WTC11 (cell line): ENCODE measurements around the gene PARL. TPM values are rescaled to one million over a fixed set of nuclear protein-coding genes. Genes with fewer than 3 reads are reported as not detected.

Source experiments
- ATAC-seq: fragments of 200-7000 bp; cut with Tn5 transposase; 2 replicates; pipeline ENCODE4 v1.10.0; 2021; ENCODE audit warnings: mild to moderate bottlenecking, moderate library complexity
- CTCF ChIA-PET: fragments of 300-600 bp; sonication (Branson Sonifier 250); formaldehyde crosslinking; loops from one replicate; lab custom pipeline; 2021; ENCODE audit warnings: antibody characterized with exemption; lab: Charles Lee
- POLR2A ChIA-PET: fragments of 350-600 bp; sonication (Branson Sonifier 250); formaldehyde crosslinking; loops from one replicate; lab custom pipeline; 2021; ENCODE audit warnings: antibody characterized with exemption; lab: Charles Lee
- DNase-seq: peaks from one replicate; pipeline ENCODE4 v3.0.0; 2021; ENCODE audit warnings: low spot score
- H3K27ac Mint-ChIP-seq: 2 replicates; pipeline ENCODE4 v1.8.0; 2021; ENCODE audit warnings: mixed read lengths
- H3K27me3 Mint-ChIP-seq: 2 replicates; pipeline ENCODE4 v1.8.0; 2021; ENCODE audit warnings: low read depth, mild to moderate bottlenecking, moderate library complexity, mixed read lengths
- H3K36me3 Mint-ChIP-seq: 2 replicates; pipeline ENCODE4 v1.8.0; 2021; ENCODE audit warnings: mixed read lengths
- H3K4me1 Mint-ChIP-seq: 2 replicates; pipeline ENCODE4 v1.8.0; 2022; ENCODE audit warnings: mixed read lengths
- H3K4me3 Mint-ChIP-seq: 2 replicates; pipeline ENCODE4 v1.8.0; 2021; ENCODE audit warnings: mild to moderate bottlenecking, moderate library complexity, mixed read lengths
- H3K9me3 Mint-ChIP-seq: 2 replicates; pipeline ENCODE4 v1.8.0; 2021; ENCODE audit warnings: mixed read lengths
- ARID4B ChIP-seq: sonication (generic); formaldehyde crosslinking; IDR thresholded peaks from 2 replicates; pipeline ENCODE4 v1.8.0; 2023; ENCODE audit warnings: missing genetic modification reagents, mild to moderate bottlenecking, borderline replicate concordance
- ATF1 ChIP-seq: sonication (generic); formaldehyde crosslinking; IDR thresholded peaks from 2 replicates; pipeline ENCODE4 v1.8.1; 2023; ENCODE audit warnings: mild to moderate bottlenecking, moderate library complexity, missing genetic modification reagents
- ATF2 ChIP-seq: sonication (generic); formaldehyde crosslinking; IDR thresholded peaks from 2 replicates; pipeline ENCODE4 v1.8.1; 2022; ENCODE audit warnings: low read depth, missing genetic modification reagents, borderline replicate concordance
- E2F1 ChIP-seq: sonication (generic); formaldehyde crosslinking; IDR thresholded peaks from 2 replicates; pipeline ENCODE4 v1.8.0; 2022; ENCODE audit warnings: mild to moderate bottlenecking, missing genetic modification reagents
- E2F4 ChIP-seq: sonication (generic); formaldehyde crosslinking; IDR thresholded peaks from 2 replicates; pipeline ENCODE4 v1.8.1; 2022; ENCODE audit warnings: low read depth, mild to moderate bottlenecking, moderate library complexity, missing genetic modification reagents, borderline replicate concordance
- ELF4 ChIP-seq: sonication (generic); formaldehyde crosslinking; IDR thresholded peaks from 2 replicates; pipeline ENCODE4 v1.8.1; 2022; ENCODE audit warnings: low read depth, mild to moderate bottlenecking, moderate library complexity, missing genetic modification reagents
- EMX1 ChIP-seq: fragments of 250-450 bp; sonication (Bioruptor Pico); IDR thresholded peaks from 2 replicates; pipeline ENCODE4 v1.8.0; 2021; ENCODE audit warnings: mild to moderate bottlenecking
- FOXJ3 ChIP-seq: sonication (generic); formaldehyde crosslinking; IDR thresholded peaks from 2 replicates; pipeline ENCODE4 v1.9.0; 2021; ENCODE audit warnings: missing genetic modification reagents, mild to moderate bottlenecking, borderline replicate concordance
- FOXK1 ChIP-seq: sonication (generic); formaldehyde crosslinking; IDR thresholded peaks from 2 replicates; pipeline ENCODE4 v1.8.0; 2022; ENCODE audit warnings: mild to moderate bottlenecking, moderate library complexity, missing genetic modification reagents
- JAZF1 ChIP-seq: fragments of 250-450 bp; sonication (Bioruptor Pico); IDR thresholded peaks from 2 replicates; pipeline ENCODE4 v1.9.0; 2021; ENCODE audit warnings: moderate library complexity, mild to moderate bottlenecking, inconsistent platforms
- OVOL2 ChIP-seq: fragments of 250-450 bp; sonication (Bioruptor Pico); IDR thresholded peaks from 2 replicates; pipeline ENCODE4 v1.9.0; 2021; ENCODE audit warnings: mild to moderate bottlenecking, borderline replicate concordance
- STAT6 ChIP-seq: sonication (generic); formaldehyde crosslinking; conservative IDR thresholded peaks from 2 replicates; pipeline ENCODE4 v1.8.1; 2023; ENCODE audit warnings: mild to moderate bottlenecking, low read depth, missing genetic modification reagents, moderate library complexity
- TP53 ChIP-seq: sonication (generic); formaldehyde crosslinking; IDR thresholded peaks from 2 replicates; pipeline ENCODE4 v1.8.1; 2023; ENCODE audit warnings: mild to moderate bottlenecking, missing genetic modification reagents
- ZBTB21 ChIP-seq: sonication (generic); formaldehyde crosslinking; IDR thresholded peaks from 2 replicates; pipeline ENCODE4 v1.8.1; 2023; ENCODE audit warnings: mild to moderate bottlenecking, missing genetic modification reagents, borderline replicate concordance
- ZNF219 ChIP-seq: sonication (generic); formaldehyde crosslinking; IDR thresholded peaks from 2 replicates; pipeline ENCODE4 v1.8.0; 2023; ENCODE audit warnings: missing genetic modification reagents, mild to moderate bottlenecking, borderline replicate concordance
- ZNF281 ChIP-seq: sonication (generic); formaldehyde crosslinking; IDR thresholded peaks from 2 replicates; pipeline ENCODE4 v1.8.0; 2023; ENCODE audit warnings: mild to moderate bottlenecking, missing genetic modification reagents
- ZNF423 ChIP-seq: fragments of 250-450 bp; sonication (Bioruptor Pico); IDR thresholded peaks from 2 replicates; pipeline ENCODE4 v2.1.2; 2022; ENCODE audit warnings: mild to moderate bottlenecking, moderate library complexity
- ZNF671 ChIP-seq: fragments of 250-450 bp; sonication (Bioruptor Pico); IDR thresholded peaks from 2 replicates; pipeline ENCODE4 v1.8.0; 2021; ENCODE audit warnings: mild to moderate bottlenecking
- total RNA-seq: library from RNA; stranded (reverse); gene quantifications from 3 replicates; pipeline ENCODE4 v1.2.3, GENCODE V29; 2021

PARL gene
- total RNA-seq, 1 experiment from 2014 or later = 93.5 TPM

- no peak for TF ChIP-seq ATF2 (CRISPR knock-in tag)
- TF ChIP-seq ELF4 (CRISPR knock-in tag) = no peak
- TF ChIP-seq E2F4 = no peak
- no peak for TF ChIP-seq ZNF281 (CRISPR knock-in tag)
- TF ChIP-seq FOXJ3 (CRISPR knock-in tag) = no peak
- TF ChIP-seq ZNF671 (CRISPR knock-in tag) = no peak
- TF ChIP-seq STAT6 (CRISPR knock-in tag) = no peak
- no peak for TF ChIP-seq ARID4B
- TF ChIP-seq FOXK1 (CRISPR knock-in tag) = no peak
- no peak for TF ChIP-seq ATF1
- TF ChIP-seq, all 79 proteins: peak for 0
These were observed 103.4 kb downstream of the PARL start (continued) for GRCh38 chr3:183781246-183781645.

- H3K4me1 Mint-ChIP-seq = no peaks in the 10 kb centered on the region
- H3K4me3 Mint-ChIP-seq = no peak overlapping the region
- ChIA-PET POLR2A (no interaction called here), CTCF (no interaction called here)
- no peaks in the 10 kb centered on the region for H3K27me3 Mint-ChIP-seq
- DNase-seq = no peak
- ATAC-seq = no peak
- no peaks in the 10 kb centered on the region for H3K9me3 Mint-ChIP-seq
- TF ChIP-seq TP53 = no peak
- TF ChIP-seq ZNF219 (CRISPR knock-in tag) = no peak
- no peak for TF ChIP-seq ZNF423
- TF ChIP-seq OVOL2 = no peak
- TF ChIP-seq ZBTB21 = no peak
- TF ChIP-seq ZNF281 (CRISPR knock-in tag) = no peak
- no peak for TF ChIP-seq EMX1 (CRISPR knock-in tag)
- TF ChIP-seq E2F1 = no peak
- TF ChIP-seq JAZF1 = no peak
- H3K27ac Mint-ChIP-seq = no peak overlapping the region
- peaks cover 81% of the 10 kb centered on the region for H3K36me3 Mint-ChIP-seq
These were observed 104.7 kb downstream of the PARL start for GRCh38 chr3:183779896-183780465.
